Vagina (tissue), 2 donors: ENCODE results near the gene GALNT6. TPM values are rescaled to one million over a fixed set of nuclear protein-coding genes. Genes with fewer than 3 reads are reported as not detected.
A peak's percentile ranks its signal among the peaks of the same experiment; 100 is the strongest.

Experiments used
- DNase-seq, 2 donors: peaks; one replicate each; pipeline ENCODE4 v3.0.0-alpha.2; 2017; ENCODE audit errors: extremely low spot score in 2 of 2
- H3K27ac ChIP-seq: fragments of 200-600 bp; sonication (generic); one replicate; pipeline ENCODE4 v1.5.1; 2019
- H3K27me3 ChIP-seq: fragments of 200-600 bp; sonication (generic); one replicate; pipeline ENCODE4 v1.5.1; 2019
- H3K36me3 ChIP-seq, 2 donors: fragments of 200-600 bp; sonication (generic); one replicate each; pipeline ENCODE4 v1.5.1; 2017 to 2019
- H3K4me1 ChIP-seq: fragments of 200-600 bp; sonication (generic); one replicate; pipeline ENCODE4 v1.5.1; 2019
- H3K4me3 ChIP-seq, 2 donors: fragments of 200-600 bp; sonication (generic); 1 replicate in 1 of 2; 2 replicates in 1 of 2; pipeline ENCODE4 v1.5.1; 2016 to 2019
- H3K9me3 ChIP-seq: fragments of 200-600 bp; sonication (generic); one replicate; pipeline ENCODE4 v1.5.1; 2019
- CTCF ChIP-seq, 3 experiments: fragments of 450-650 bp in 2 of 3; fragments of 200-600 bp in 1 of 3; sonication (generic) in 1 of 3; IDR thresholded peaks; one replicate each; pipeline ENCODE4 v1.5.1; 2017 to 2019; ENCODE audit warnings: antibody characterized with exemption in 3 of 3, mild to moderate bottlenecking in 2 of 3, moderate library complexity in 2 of 3
- POLR2A ChIP-seq, 2 donors: fragments of 450-650 bp; IDR thresholded peaks; one replicate each; pipeline ENCODE4 v1.6.1; 2017; ENCODE audit warnings: antibody characterized with exemption in 2 of 2, mild to moderate bottlenecking in 2 of 2, moderate library complexity in 2 of 2
- POLR2AphosphoS5 ChIP-seq, 2 donors: sonication (generic); formaldehyde crosslinking; IDR thresholded peaks; one replicate each; pipeline ENCODE4 v1.9.0; 2017; ENCODE audit warnings: antibody characterized with exemption in 2 of 2, mild to moderate bottlenecking in 2 of 2, low read depth in 1 of 2; ENCODE audit not compliant: insufficient read depth in 1 of 2
- intact Hi-C: fragments of 100-400 bp; cut with DNase I; formaldehyde crosslinking; loops from one replicate; pipeline ENCODE4 v1.15.1; 2023
- total RNA-seq: library from RNA; depleted of rRNA; stranded (reverse); fragments of >200 nt; gene quantifications from one replicate; pipeline ENCODE4 v1.2.3, GENCODE V29; 2016

Gene GALNT6
- total RNA-seq, 1 donor from 2014 or later: 12.5 TPM

GRCh38 chr12:51393676-51394545 is 2.7 kb upstream of the GALNT6 start:
- no peak overlapping the region for H3K27ac ChIP-seq
- no peak for DNase-seq
- TF ChIP-seq POLR2AphosphoS5 (IDR thresholded peaks at IDR 0.05; ENCODE audit: insufficient read depth in 1 of 2, low read depth in 1 of 2) (peak in 1 of 2 donors; percentile 17), CTCF (IDR thresholded peaks at IDR 0.05) (no peak)
- no peaks in the 10 kb centered on the region for H3K27me3 ChIP-seq
- intact Hi-C loops: no loop called here
- H3K4me1 ChIP-seq: peaks cover 38% of the 10 kb centered on the region
- H3K4me3 ChIP-seq: no peak overlapping the region
- H3K9me3 ChIP-seq: no peaks in the 10 kb centered on the region
- H3K36me3 ChIP-seq: no peaks in the 10 kb centered on the region

GRCh38 chr12:51392556-51393237 is 1.5 kb upstream of the GALNT6 start:
- DNase-seq: no peak
- no peak overlapping the region for H3K27ac ChIP-seq
- H3K4me1 ChIP-seq: peaks cover 38% of the 10 kb centered on the region
- H3K9me3 ChIP-seq: no peaks in the 10 kb centered on the region
- intact Hi-C loops: no loop called here
- no peak for TF ChIP-seq POLR2A (IDR thresholded peaks at IDR 0.05)
- no peak for TF ChIP-seq POLR2AphosphoS5 (IDR thresholded peaks at IDR 0.05; ENCODE audit: insufficient read depth in 1 of 2, low read depth in 1 of 2)
- TF ChIP-seq CTCF (IDR thresholded peaks at IDR 0.05): no peak
- H3K36me3 ChIP-seq: no peaks in the 10 kb centered on the region
- H3K27me3 ChIP-seq: no peaks in the 10 kb centered on the region
- peak overlapping the region in 1 of 2 donors; percentile 50 for H3K4me3 ChIP-seq

- H3K4me1 ChIP-seq: peaks cover 38% of the 10 kb centered on the region
- intact Hi-C loops: no loop called here
- peak overlapping the region; percentile 40 for H3K27ac ChIP-seq
- H3K36me3 ChIP-seq: no peaks in the 10 kb centered on the region
- H3K4me3 ChIP-seq: peak overlapping the region; percentile 46 to 50
- TF ChIP-seq POLR2A (IDR thresholded peaks at IDR 0.05) (no peak), CTCF (IDR thresholded peaks at IDR 0.05) (no peak), POLR2AphosphoS5 (IDR thresholded peaks at IDR 0.05; ENCODE audit: insufficient read depth in 1 of 2, low read depth in 1 of 2) (peak in 1 of 2 donors; percentile 9)
- no peaks in the 10 kb centered on the region for H3K27me3 ChIP-seq
- H3K9me3 ChIP-seq: no peaks in the 10 kb centered on the region
- DNase-seq: no peak
Measured at GRCh38 chr12:51390891-51391282, 319 bp downstream of the GALNT6 start.

GRCh38 chr12:51390457-51390856 is 749 bp downstream of the GALNT6 start:
- Histone ChIP-seq H3K4me1 (peaks cover 38% of the 10 kb centered on the region), H3K4me3 (no peak overlapping the region), H3K36me3 (no peaks in the 10 kb centered on the region), H3K9me3 (no peaks in the 10 kb centered on the region), H3K27me3 (no peaks in the 10 kb centered on the region), H3K27ac (no peak overlapping the region)
- intact Hi-C loops: no loop called here
- DNase-seq: no peak
- TF ChIP-seq POLR2AphosphoS5 (IDR thresholded peaks at IDR 0.05; ENCODE audit: insufficient read depth in 1 of 2, low read depth in 1 of 2): no peak
- no peak for TF ChIP-seq POLR2A (IDR thresholded peaks at IDR 0.05)
- no peak for TF ChIP-seq CTCF (IDR thresholded peaks at IDR 0.05)
